T-helper 1 cell (primary cell): Measurements from ENCODE around the gene EFNA2.
"Not testable (repeated sequence)": the region's sequence is repeated elsewhere in the genome, so short reads cannot be mapped to it uniquely, and the experiment has no call there.

ENCODE experiments used
- DNase-seq, 5 donors: peaks; one replicate each; pipeline ENCODE4 v3.0.0-alpha.2; 2012 to 2020

The EFNA2 gene

DNA sequence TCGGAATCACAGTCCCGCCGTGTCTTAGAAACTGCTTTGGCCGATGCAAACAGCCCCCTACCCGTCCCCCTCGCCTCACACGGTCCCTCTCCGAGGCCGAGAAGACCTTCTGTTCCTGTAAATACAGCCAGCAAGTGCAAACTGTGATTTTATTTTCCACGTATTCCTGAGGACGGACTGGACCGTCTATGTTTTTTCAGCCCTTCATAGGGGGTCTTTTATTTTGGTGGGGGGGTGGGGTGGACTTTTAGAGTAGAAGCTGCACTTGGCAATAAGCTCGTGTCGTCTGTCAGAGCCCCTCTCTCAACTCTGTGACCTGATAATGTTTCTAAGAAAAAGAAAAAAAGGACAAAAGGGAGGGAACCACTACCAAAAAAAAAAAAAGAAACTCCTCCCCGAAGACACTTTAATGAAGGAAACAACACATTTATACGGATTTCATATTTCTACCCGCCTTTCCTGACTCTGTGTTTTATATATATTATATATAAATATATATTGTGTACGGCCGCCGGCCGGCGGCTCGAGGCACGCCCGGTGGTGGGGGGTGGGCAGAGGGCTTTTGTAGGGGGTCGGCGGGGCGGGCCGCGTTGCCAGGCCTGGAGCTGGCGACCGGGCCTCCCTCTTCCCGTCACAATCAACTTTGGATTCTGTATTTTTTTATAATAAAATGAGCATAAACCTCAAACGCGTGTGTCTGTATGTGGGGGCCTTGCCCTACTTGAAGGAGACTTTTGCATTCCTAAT is 15.2 kb downstream of the EFNA2 start:
- no peak for DNase-seq

DNA sequence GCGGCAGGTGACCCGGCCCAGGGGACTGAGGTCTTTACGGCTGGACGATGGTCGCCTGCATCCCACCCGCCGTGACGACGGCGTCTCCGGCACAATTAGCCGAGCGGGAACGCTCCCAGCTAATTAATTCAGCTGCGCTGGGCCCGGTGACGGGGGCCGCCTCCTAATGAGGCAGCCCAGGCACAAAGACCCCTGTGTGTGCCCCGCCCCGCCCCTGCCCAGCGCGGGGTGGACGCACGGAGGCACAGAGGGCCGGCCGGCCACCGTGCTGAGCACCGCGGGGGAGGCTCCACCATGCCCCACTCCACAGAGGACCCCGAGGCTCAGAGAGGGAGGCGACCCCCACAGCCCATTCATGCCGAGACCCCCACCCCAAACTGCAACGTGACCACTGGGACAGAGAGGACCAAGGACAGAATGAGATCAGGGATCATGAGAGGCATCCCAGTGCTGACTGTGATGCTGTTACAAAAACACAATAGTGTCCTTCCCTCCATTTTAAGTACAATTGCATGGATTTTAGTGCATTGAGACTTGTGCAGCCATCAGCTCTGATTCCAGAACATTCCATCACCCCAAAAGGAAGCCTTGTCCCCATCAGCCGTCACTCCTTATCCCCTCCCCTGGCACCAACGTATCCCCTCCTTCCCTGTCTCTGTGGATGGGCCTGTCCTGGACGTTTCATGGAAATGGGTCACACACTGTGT is 17.0 kb downstream of the EFNA2 start:
- no peak for DNase-seq

DNA sequence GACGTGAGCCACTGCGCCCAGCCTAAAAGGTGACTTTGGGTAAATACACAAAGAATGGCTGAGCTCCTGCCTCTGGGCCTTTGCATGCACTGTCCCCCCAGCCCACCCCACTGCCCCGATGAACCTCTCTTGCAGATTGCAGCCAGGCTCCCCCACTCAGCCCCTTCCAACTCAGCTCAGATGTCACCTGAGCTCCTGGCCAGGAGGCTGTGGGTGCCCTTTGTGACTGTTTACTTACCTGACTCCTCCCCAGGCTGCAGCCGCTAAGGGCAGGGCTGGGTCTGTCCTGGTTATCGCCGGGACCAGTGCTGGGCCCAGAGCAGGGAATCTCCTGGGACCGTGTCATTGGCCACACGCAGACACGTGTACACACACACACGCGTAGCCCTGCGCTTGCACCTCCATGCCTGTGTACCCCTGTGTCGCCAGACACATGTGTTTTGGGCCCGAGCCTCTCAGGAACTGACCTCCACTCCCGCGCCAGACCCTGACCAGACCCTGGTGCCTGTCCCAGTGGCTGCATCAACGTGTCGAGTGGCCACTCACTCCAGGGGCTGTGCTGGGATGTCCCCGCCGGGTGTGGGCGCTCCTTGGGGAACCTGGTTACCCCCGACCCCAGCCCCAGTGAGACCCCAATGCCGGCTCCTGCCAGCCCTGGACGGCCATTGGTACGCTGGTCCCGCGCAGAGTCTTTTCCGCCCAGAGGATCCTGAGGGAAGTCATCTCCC is 18.7 kb downstream of the EFNA2 start:
- no peak for DNase-seq

GRCh38 chr19:1305354-1305753 is 19.7 kb downstream of the EFNA2 start:
- DNase-seq: not testable (repeated sequence)

DNA sequence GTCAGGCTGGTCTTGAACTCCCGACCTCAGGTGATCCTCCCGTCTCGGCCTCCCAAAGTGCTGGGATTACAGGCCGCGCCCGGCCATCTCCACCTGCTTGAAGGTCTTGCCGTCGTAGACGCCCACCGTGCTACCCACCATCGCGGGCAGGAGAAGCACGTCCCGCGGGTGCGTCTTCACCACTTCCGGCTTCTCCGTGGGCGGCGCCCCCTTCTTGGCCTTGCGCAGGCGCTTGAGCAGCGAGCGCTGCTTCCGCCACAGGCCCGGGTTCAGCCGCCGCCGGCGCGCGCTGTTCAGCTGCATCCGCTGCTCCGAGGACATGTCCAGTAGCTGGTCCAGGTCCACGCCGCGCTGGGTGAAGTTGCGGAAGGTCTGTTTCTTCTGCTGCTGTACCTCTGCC is 21.6 kb downstream of the EFNA2 start:
- no peak for DNase-seq

DNA sequence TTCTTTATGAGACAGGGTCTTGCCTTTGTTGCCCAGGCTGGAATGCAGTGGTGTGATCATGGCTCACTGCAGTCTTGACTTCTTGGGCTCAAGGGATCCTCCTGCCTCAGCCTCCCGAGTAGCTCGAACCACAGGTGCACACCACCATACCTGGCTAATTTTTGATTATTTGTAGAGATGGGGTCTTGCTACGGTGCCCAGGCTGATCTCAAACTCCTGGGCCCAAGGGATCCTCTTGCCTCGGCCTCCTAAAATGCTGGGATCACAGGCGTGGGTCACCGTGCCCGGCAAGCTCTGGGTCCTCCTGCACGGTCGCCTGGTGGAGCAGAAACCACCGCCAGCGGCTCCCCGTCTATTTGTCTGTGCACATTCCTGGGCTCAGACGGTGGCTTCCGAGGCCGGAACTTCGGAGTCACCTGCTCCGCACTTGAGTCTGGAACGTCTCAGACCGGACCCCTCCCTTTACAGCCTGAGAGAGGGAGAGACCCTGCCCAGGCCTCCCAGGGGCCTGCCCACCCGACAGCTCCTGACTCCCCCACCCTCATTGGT is 22.2 kb downstream of the EFNA2 start:
- DNase-seq: no peak

GRCh38 chr19:1308718-1309117 is 23.0 kb downstream of the EFNA2 start:
- DNase-seq: no peak

DNA sequence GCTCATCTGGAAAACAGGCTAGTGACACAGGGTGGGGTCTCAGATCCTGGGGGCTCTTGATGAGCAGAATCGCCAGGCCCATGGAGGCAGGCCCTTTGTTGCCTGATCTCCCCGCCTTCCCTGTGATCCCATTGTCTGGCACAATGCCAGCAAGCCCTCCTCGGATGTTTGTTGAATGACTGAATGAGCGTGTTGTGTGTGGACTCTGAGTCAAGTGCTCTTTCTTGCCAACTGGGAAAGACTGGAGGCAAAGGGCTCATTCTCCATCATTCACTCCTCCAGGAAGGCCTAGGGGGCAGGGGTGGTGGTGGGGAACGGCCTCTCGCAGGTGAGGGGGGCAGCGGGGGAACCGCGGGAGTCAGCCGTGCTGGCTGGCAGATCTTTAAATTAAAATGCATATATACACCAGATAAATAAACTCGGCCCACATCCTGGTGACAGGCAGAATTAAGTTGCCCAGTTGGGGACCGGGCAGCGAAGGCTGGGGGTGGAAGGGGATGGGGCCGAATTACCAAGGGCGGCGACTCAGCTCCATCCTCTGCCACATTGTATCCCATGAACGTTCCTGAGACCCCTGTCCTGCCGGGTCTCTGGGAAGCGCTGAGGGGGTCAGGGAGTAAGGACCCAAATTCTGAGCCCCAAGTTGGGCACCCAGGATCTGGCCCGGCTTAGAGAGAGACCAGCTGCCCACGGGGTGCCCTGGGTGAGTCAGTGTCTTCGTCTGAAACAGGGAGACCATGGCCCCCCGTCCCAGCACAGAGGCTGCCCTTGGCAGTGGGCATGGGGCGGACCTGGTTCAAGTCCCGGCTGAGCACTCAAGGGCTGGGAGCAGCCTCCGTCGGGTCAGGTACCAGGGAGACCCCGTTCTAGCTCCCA is 24.5 kb downstream of the EFNA2 start:
- no peak for DNase-seq

GRCh38 chr19:1310853-1311180 is 25.1 kb downstream of the EFNA2 start:
- no peak for DNase-seq

GRCh38 chr19:1311543-1312091 is 25.9 kb downstream of the EFNA2 start:
- DNase-seq: no peak

DNA sequence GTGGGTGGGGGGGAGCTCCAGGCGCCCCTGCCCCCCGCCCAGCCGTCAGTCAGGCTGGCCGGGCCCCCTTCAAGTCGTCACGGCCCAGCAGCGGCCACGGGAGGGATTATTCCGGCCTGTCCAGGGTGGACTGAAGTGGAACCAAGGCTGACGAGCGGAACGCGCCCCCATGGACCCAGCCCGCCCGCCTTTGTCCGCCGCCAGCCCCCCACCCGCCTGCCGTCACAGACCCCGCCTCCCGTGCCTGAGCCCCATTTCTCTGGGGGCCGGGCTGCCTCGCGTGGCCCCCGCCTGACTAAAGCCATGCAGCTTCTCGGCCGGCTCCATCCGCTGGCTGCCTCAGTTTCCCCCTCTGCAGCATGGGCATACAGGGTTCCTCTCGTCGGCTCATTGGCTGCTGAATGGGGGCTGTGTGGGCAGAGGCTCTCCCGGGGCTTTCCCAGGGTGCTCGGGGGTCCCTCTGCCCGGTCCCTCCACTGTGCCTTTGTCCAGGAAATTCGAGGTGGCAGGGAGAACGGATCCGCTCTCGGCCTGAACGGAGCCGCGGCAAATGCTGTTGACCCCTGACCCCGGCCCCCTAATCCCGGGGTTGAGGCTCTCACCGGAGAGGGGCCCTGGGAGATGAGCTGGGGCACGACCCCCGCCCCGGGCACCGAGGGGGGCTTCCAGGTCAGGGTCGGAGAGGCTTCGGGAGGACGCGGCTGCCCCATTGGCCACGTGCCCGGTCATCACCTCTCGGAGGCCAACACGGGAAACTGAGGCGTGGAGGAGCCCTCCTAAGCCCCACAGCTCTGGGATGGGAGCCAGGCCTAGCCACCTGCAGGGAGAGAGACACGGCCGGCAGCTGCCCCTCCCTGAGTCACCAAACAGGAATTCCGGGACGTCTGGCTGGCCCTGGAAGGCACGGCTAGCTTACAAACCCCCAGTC is 27.4 kb downstream of the EFNA2 start:
- no peak for DNase-seq

- no peak for DNase-seq
Observed at GRCh38 chr19:1313695-1314613, 28.3 kb downstream of the EFNA2 start.

- DNase-seq: no peak
Observed at GRCh38 chr19:1315470-1316166, 29.9 kb downstream of the EFNA2 start.

- DNase-seq: no peak
Observed at GRCh38 chr19:1316466-1316865, 30.8 kb downstream of the EFNA2 start.

DNA sequence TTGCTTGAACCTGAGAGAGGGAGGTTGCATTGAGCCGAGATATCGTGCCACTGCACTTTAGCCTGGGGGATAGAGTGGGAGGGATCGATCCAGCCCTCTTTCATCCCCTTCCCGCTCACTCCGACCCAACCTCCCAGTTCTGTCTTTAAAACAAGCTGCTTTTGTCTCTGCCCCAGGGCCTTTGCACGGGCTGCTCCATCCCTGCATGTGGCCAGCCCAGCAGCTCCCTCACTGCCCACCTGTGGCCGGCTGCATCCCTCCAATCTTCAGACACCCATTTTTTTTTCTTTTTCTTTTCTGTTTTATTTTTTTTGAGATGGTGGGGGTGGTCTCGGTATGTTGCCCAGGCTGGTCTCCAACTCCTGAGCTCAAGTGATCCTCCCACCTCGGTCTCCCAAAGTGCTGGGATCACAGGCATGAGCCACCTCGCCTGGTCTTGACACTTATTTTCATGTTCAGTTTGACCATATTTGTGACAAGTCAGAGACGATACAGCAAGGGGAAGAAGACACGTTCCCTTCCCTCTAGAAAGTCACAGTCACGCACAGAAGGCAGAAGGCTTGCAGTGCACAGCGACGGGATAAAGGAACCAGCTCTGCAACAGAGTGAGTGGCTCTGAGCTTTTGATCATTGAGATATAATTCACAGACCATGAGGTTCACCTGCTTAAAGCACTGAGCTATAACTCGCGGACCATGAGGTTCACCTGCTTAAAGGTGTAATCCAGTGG is 31.8 kb downstream of the EFNA2 start:
- no peak for DNase-seq

- no peak for DNase-seq
Observed at GRCh38 chr19:1318678-1319471, 33.2 kb downstream of the EFNA2 start.

- DNase-seq: not testable (repeated sequence)
Observed at GRCh38 chr19:1320282-1320650, 34.6 kb downstream of the EFNA2 start.

GRCh38 chr19:1321539-1321938 is 35.9 kb downstream of the EFNA2 start:
- DNase-seq: no peak
